Suppressor macrophage treated with lipopolysaccharide for 1 hour (primary cell): ENCODE data around the gene FN3KRP.
A peak's percentile ranks its signal among the peaks of the same experiment; 100 is the strongest.
"Not testable (repeated sequence)": the region's sequence is repeated elsewhere in the genome, so short reads cannot be mapped to it uniquely, and the experiment has no call there.

Experiments
- DNase-seq, 3 donors: peaks; one replicate each; pipeline ENCODE4 v3.0.0-alpha.2; 2020 to 2022

The FN3KRP gene

DNA sequence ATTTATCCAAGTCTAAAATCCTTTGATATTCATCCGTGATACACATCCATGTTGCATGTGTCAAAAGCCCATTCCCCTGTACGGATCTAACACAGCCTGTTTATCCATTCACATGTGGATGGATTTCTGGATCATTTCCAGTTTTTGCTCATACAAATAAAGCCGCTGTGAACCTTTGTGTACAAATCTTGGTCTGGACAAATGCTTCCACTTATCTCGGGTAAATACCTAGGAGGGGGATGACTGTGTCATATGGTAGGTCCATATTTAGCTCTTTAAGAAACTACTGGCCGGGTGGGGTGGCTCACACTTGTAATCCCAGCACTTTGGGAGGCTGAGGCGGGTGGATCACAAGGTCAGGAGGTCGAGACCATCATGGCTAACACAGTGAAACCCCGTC lies 29.0 kb downstream of the FN3KRP start:
- DNase-seq, result no peak

GRCh38 chr17:82748756-82749155 lies 32.2 kb downstream of the FN3KRP start:
- DNase-seq, result no peak

GRCh38 chr17:82750241-82750908 lies 33.9 kb downstream of the FN3KRP start:
- DNase-seq, result peak in 1 of 3 donors; percentile 44

GRCh38 chr17:82751171-82751570 lies 34.7 kb downstream of the FN3KRP start:
- DNase-seq, result no peak

DNA sequence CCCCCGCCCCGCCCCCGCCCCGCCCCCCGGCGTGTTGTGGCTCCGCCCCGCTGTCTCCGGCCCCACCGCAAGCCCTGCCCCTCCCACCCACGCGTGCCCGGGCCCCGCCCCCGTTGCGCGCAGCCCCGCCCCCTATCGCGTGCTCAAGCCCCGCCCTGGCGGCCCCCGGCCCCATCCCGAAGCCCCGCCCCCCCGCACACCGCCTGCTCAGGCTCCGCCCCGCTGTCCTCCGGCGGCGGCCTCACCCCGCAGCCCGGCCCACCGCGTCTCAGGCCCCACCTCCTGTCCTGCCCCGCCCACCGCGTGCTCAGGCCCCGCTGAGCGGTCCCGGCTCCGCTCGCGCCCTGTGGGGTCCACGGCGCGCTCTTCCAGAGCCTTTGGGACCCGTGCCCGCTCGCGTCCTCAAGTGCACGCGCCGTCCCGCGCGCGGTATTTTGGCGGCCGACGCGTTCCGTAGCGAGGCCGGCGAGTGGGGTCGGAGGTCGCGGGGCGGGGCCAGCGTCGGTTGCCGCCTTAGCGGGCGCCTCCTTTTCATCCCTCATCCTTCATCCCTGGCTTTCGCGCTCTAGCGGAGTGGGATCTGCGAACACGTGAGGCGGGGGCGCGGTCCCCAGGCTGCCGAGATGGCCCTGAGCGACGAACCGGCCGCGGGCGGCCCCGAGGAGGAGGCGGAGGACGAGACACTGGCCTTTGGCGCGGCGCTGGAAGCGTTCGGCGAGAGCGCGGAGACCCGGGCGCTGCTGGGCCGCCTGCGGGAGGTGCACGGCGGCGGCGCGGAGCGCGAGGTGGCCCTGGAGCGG lies 35.3 kb downstream of the FN3KRP start, which contains the start of gene TBCD:
Gene TBCD (plus strand): TSS at position 495 of the 800 bp plus-strand sequence. CDS start 129 bp downstream, at position 624.
- DNase-seq, result peak; percentile 86 to 96 (median 95)

GRCh38 chr17:82752371-82753200 lies 36.1 kb downstream of the FN3KRP start:
- peak; percentile 17 to 62 (median 27) for DNase-seq

- DNase-seq, result no peak
These were observed 36.6 kb downstream of the FN3KRP start for GRCh38 chr17:82753201-82753464.

GRCh38 chr17:82754297-82755208 lies 38.0 kb downstream of the FN3KRP start:
- DNase-seq, result no peak

DNA sequence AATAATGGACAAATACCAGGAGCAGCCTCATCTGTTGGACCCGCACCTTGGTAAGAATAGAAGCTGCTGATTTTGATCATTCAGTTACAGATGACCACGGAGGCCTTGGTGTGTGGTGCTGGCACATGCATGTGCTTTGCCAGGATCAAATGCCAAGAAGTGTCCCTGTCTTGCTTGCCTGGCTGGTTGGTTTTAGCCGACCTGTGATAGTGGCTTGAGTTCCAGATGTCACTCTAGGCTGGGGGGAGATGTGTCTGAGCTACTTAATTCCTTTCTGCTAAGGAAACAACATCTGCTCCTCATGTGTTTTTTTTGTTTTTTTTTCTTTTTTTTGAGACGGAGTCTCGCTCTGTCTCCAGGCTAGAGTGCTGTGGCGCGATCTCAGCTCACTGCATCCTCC lies 39.7 kb downstream of the FN3KRP start:
- DNase-seq, result no peak

DNA sequence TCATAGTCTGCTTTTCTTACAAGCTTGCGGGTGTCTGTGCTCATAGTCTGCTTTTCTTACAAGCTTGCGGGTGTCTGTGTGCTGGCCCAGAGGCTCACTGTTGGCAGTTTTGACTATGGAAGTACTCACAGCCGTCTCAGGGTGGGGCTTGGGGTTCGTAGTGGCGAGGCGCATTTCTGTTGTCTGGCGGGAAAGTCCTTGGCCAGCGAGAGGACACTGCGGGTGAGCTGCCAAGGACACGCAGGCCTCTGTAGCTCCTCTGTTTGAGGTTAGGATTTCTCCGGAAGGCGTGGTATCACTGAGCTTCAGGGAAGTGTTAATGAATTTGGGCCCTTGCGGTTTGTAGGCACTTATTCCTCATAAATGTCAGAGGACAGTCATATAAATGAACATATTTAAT lies 48.9 kb downstream of the FN3KRP start:
- DNase-seq, result no peak

- peak; percentile 74 to 89 (median 85) for DNase-seq
These were observed 50.7 kb downstream of the FN3KRP start for GRCh38 chr17:82767041-82767754.

DNA sequence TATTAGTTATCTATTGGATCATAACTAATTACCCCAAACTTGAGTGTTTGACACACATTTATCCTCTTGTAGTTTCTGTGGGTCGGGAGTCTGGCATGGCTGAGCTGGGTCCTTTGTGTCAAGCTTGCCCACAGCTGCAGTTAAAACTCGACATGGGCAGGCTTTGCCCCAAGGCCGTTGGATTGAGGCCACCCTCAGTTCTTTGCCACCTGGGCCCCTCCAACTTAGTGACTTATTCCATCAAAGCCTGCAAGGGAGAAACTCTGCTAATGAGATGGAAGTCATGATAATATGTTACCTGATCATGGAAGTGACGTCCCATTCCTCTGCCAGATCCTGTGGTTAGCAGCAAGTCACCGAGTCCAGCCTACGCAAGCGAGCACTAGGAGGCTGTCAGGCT lies 52.5 kb downstream of the FN3KRP start:
- no peak for DNase-seq

GRCh38 chr17:82772026-82772425 lies 55.5 kb downstream of the FN3KRP start:
- no peak for DNase-seq

DNA sequence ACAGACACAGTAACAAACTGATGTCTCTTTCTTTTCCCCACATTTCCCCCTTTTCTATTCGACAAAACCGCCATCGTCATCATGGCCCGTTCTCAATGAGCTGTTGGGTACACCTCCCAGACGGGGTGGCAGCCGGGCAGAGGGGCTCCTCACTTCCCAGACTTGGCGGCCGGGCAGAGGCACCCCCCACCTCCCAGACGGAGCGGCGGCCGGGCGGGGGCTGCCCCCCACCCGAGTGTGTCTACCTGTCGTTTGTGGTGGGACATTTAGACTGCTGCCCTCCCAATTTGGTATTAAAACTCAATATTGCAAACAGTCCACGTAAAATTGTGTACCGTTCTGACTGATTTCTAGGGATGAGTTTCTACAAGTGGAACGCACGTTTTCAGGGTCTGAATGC lies 58.0 kb downstream of the FN3KRP start:
- DNase-seq, result not testable (repeated sequence)

DNA sequence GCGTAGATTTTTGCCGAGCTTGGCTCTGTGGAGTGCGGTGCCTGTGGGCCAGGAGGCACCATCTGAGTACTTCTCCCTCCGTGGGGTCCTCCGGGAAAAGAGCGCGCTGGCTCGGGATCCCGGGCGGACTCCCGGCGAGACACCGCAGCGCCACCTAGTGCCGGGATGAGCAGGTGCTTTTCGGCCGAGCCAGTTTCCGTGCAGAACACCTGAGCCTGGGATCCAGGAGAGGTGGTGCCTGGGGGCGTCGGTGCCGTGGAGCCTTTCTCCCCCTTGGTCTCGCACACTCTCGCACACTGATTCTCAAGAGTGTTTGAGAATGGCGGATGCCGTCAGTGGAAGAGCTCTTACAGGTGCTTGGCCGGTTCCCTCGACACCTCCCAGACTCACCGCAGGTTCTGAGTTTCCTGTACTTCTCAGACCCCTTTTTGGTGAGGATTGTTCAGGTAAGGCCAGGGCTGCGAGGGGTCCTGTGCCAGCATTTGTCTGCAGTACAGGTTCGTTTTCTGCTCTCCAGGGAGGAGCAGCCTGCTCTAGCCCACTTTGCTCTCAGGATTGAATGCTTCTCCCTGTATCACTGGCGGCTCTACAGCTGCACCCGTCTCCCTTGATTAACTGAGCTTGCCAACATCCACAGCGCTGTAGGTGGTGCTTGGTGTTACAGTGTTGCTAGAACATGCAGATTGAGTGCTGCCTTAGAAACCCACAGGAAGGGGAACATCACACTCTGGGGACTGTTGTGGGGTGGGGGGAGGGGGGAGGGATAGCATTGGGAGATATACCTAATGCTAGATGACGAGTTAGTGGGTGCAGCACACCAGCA lies 58.7 kb downstream of the FN3KRP start:
- DNase-seq, result peak; percentile 47 to 78 (median 54)

DNA sequence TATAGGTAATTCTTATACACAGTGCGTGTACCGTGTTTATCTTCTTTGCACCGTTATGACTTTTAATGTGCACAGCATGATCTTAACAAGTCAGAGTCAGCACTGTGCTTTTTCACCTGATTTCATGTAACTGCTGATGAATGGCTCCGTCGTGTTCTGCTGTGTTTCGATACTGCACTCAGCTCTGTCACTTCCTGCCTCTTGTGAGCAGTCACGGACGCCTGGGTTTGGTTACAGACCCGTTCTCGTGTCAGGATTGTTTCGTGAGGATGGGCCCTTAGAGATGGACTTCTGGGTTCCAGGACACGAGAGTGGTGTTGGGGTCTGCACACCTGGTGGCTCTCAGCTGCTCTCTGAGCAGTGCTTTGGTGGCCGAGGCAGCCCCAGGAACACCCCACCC lies 59.9 kb downstream of the FN3KRP start:
- no peak for DNase-seq
